ENCODE results near the gene LRRC51.

The LRRC51 gene

GRCh38 chr11:72040491-72041363, 39.9 kb upstream of the LRRC51 start:
- H3K27ac ChIP-seq, result peak overlapping the region; percentile 99
- TF ChIP-seq ZFX (IDR thresholded peaks at IDR 0.05; ENCODE audit: borderline replicate concordance), result no peak
- TF ChIP-seq CTCF (IDR thresholded peaks at IDR 0.05), result no peak

DNA sequence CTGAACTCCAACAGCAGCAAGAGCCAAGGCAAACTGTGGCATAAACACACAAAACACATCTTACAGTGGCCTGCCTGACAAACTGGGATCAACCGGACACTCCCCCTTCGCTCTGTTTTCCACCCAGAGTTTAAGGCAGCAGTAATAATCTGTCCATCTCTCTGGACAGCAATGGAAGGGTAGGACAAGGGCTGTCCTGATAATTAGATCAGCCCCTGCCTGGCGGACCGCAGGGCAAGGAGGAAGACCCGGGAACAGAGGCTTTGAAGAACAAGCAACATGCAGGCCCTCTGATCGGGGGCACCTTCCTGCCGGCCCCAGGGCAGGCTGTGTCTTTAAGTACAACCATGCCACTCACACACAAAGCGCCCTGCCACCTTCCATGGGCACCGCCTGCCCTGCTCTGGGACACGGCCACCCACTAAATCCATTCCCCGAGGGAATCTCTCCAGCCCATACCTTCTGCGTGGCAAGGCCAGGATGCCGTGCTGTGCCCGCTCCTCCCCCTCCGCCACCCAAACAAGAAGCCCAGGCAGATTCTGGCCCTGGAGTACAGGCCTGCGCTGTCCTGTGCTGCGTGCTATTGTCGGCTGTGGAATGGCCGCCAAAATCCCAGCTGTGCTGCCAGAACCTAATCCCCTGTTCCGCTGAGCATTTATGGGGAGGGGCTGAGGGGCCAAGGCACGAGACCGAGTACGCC, 39.1 kb upstream of the LRRC51 start:
- TF ChIP-seq CTCF (IDR thresholded peaks at IDR 0.05) (no peak), ZFX (IDR thresholded peaks at IDR 0.05; ENCODE audit: borderline replicate concordance) (no peak)
- peak overlapping the region; percentile 99 for H3K27ac ChIP-seq

DNA sequence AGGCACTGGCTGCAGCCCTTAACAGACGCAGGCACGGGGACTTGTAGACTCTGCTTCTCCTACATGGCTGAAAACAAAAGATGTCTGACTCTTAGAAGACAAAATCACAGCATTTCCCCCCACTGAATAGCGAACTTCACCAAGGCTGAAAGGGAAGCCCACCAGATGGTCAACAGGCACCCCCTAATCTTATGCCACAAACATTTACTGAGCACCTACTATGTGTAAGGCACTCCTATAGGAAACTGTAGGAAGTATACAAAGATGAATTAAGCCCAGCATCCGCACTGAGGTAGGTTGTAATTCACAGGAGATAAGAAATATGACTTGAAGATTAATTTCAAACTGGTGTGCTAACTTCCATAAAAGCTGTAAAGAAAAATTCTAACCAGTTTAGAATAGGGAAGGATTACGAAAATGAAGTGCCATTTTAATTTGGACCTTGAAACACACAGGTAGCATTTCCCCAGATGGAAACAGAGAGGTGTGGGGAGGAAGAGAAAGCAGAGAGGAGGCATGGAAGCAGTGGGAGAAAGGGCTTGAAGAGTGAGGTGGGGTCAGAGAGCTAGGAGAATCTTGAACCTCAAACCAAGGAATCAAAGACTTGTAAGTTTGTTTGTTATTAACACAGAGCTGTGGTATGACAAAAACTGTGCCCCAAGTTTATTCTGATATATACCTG, 38.4 kb upstream of the LRRC51 start:
- TF ChIP-seq ZFX (IDR thresholded peaks at IDR 0.05; ENCODE audit: borderline replicate concordance) (no peak), CTCF (IDR thresholded peaks at IDR 0.05) (no peak)
- H3K27ac ChIP-seq, result peak overlapping the region; percentile 99

DNA sequence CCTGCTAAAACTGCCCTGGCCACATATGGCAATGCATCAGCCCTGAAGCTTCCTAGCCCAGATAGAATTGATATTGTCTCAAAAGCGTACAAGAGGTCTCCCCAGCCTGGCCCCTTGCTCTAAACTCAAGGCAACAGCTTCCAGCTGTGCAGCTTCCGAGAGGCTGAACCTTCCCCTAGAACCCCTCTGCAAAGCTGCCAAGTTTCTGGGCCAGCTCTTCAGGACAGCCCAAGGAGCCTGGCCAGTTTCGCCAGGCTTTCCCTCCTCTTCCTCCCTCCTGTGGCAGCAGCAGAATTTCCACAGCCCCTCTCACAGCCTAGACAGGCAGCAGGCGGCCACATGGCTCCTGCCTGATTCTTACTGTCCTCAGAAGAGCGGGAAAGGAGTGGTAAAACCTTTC, 34.8 kb upstream of the LRRC51 start:
- no peak for TF ChIP-seq ZFX (IDR thresholded peaks at IDR 0.05; ENCODE audit: borderline replicate concordance)
- no peak for TF ChIP-seq CTCF (IDR thresholded peaks at IDR 0.05)
- no peak overlapping the region for H3K27ac ChIP-seq

DNA sequence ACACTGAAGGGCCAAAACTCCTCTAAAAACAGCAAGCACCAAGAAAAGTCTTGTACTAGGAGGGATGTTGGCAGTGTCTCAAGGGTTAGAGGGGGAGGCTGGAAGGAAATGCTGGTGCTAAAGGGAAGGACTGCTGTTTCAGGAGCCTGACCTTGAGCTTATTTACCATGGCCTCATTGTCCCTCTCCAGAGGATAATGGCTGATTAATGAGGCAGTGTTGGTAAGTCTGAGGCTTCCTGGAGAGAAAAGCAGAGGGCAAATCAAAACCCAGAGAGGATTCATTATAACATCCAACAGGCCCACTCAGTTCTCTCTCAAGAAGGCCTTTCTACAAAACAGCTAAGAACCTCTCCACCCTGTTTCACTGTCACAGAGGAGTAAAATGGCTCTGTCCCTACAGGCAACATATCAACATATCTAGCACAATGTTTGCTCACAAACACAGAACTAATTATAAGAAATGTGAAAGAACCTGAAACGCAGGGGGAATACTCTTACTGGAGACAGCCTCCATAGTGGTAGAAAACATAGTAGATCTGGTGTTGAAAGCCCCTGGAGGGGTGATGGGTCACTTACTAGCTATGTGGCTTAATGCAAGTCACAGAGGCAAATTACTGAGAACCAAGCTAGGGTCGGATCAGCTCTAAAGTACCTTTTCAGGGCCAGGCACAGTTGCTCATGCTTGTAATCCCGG, 31.7 kb upstream of the LRRC51 start:
- TF ChIP-seq ZFX (IDR thresholded peaks at IDR 0.05; ENCODE audit: borderline replicate concordance) (no peak), CTCF (IDR thresholded peaks at IDR 0.05) (no peak)
- H3K27ac ChIP-seq, result peak overlapping the region; percentile 37

GRCh38 chr11:72058416-72059034, 22.1 kb upstream of the LRRC51 start:
- TF ChIP-seq CTCF (IDR thresholded peaks at IDR 0.05) (no peak), ZFX (IDR thresholded peaks at IDR 0.05; ENCODE audit: borderline replicate concordance) (no peak)
- H3K27ac ChIP-seq, result no peak overlapping the region
